ENCODE data around the gene LIPT1.
"Not testable (repeated sequence)": the region's sequence is repeated elsewhere in the genome, so short reads cannot be mapped to it uniquely, and the experiment has no call there.

Gene LIPT1

GRCh38 chr2:99183025-99183424 is 28.3 kb downstream of the LIPT1 start:
- no peaks in the 10 kb centered on the region for H3K27me3 ChIP-seq (ENCODE audit: control insufficient read depth, insufficient read depth, low read length)
- peaks cover 6% of the 10 kb centered on the region for H3K4me1 ChIP-seq (ENCODE audit: control insufficient read depth, insufficient read depth, low read length)
- no peak overlapping the region for H3K4me3 ChIP-seq (ENCODE audit: low read length)
- no peak overlapping the region for H3K27ac ChIP-seq (ENCODE audit: low read depth, low read length)
- H3K9ac ChIP-seq (ENCODE audit: low read length) = no peak overlapping the region
- H3K36me3 ChIP-seq (ENCODE audit: control insufficient read depth, insufficient read depth, low read length) = peaks cover 2% of the 10 kb centered on the region

- peaks cover 2% of the 10 kb centered on the region for H3K36me3 ChIP-seq (ENCODE audit: control insufficient read depth, insufficient read depth, low read length)
- no peak overlapping the region for H3K9ac ChIP-seq (ENCODE audit: low read length)
- H3K4me3 ChIP-seq (ENCODE audit: low read length) = no peak overlapping the region
- H3K4me1 ChIP-seq (ENCODE audit: control insufficient read depth, insufficient read depth, low read length) = peaks cover 6% of the 10 kb centered on the region
- no peak overlapping the region for H3K27ac ChIP-seq (ENCODE audit: low read depth, low read length)
- no peaks in the 10 kb centered on the region for H3K27me3 ChIP-seq (ENCODE audit: control insufficient read depth, insufficient read depth, low read length)
These were observed 30.0 kb downstream of the LIPT1 start for GRCh38 chr2:99184811-99185210.

- H3K9ac ChIP-seq (ENCODE audit: low read length) = no peak overlapping the region
- H3K4me1 ChIP-seq (ENCODE audit: control insufficient read depth, insufficient read depth, low read length) = no peaks in the 10 kb centered on the region
- H3K27ac ChIP-seq (ENCODE audit: low read depth, low read length) = no peak overlapping the region
- no peak overlapping the region for H3K4me3 ChIP-seq (ENCODE audit: low read length)
- peaks cover 2% of the 10 kb centered on the region for H3K36me3 ChIP-seq (ENCODE audit: control insufficient read depth, insufficient read depth, low read length)
- H3K27me3 ChIP-seq (ENCODE audit: control insufficient read depth, insufficient read depth, low read length) = no peaks in the 10 kb centered on the region
These were observed 32.2 kb downstream of the LIPT1 start for GRCh38 chr2:99187011-99187410.

GRCh38 chr2:99188357-99188756 is 33.6 kb downstream of the LIPT1 start:
- Histone ChIP-seq H3K4me1 (ENCODE audit: control insufficient read depth, insufficient read depth, low read length) (no peaks in the 10 kb centered on the region), H3K27me3 (ENCODE audit: control insufficient read depth, insufficient read depth, low read length) (no peaks in the 10 kb centered on the region), H3K4me3 (ENCODE audit: low read length) (no peak overlapping the region), H3K36me3 (ENCODE audit: control insufficient read depth, insufficient read depth, low read length) (peaks cover 2% of the 10 kb centered on the region), H3K27ac (ENCODE audit: low read depth, low read length) (no peak overlapping the region), H3K9ac (ENCODE audit: low read length) (no peak overlapping the region)

GRCh38 chr2:99190548-99190947 is 35.8 kb downstream of the LIPT1 start:
- peaks cover 2% of the 10 kb centered on the region for H3K36me3 ChIP-seq (ENCODE audit: control insufficient read depth, insufficient read depth, low read length)
- H3K4me3 ChIP-seq (ENCODE audit: low read length) = no peak overlapping the region
- H3K9ac ChIP-seq (ENCODE audit: low read length) = no peak overlapping the region

GRCh38 chr2:99192364-99192763 is 37.6 kb downstream of the LIPT1 start:
- H3K27ac ChIP-seq (ENCODE audit: low read depth, low read length); H3K36me3 ChIP-seq (ENCODE audit: control insufficient read depth, insufficient read depth, low read length); H3K4me3 ChIP-seq (ENCODE audit: low read length); H3K27me3 ChIP-seq (ENCODE audit: control insufficient read depth, insufficient read depth, low read length); H3K9ac ChIP-seq (ENCODE audit: low read length); H3K4me1 ChIP-seq (ENCODE audit: control insufficient read depth, insufficient read depth, low read length): not testable (repeated sequence)

More at GRCh38 chr2:99190548-99190947, 35.8 kb downstream of the LIPT1 start:
- Histone ChIP-seq H3K27ac (ENCODE audit: low read depth, low read length) (no peak overlapping the region), H3K4me1 (ENCODE audit: control insufficient read depth, insufficient read depth, low read length) (no peaks in the 10 kb centered on the region), H3K27me3 (ENCODE audit: control insufficient read depth, insufficient read depth, low read length) (no peaks in the 10 kb centered on the region)

GRCh38 chr2:99198103-99198841 is 43.5 kb downstream of the LIPT1 start:
- no peak overlapping the region for H3K9ac ChIP-seq (ENCODE audit: low read length)
- no peak overlapping the region for H3K4me3 ChIP-seq (ENCODE audit: low read length)
- peaks cover 6% of the 10 kb centered on the region for H3K36me3 ChIP-seq (ENCODE audit: control insufficient read depth, insufficient read depth, low read length)
- no peak overlapping the region for H3K27ac ChIP-seq (ENCODE audit: low read depth, low read length)
- no peaks in the 10 kb centered on the region for H3K4me1 ChIP-seq (ENCODE audit: control insufficient read depth, insufficient read depth, low read length)
- no peaks in the 10 kb centered on the region for H3K27me3 ChIP-seq (ENCODE audit: control insufficient read depth, insufficient read depth, low read length)

GRCh38 chr2:99200076-99200800 is 45.5 kb downstream of the LIPT1 start:
- no peaks in the 10 kb centered on the region for H3K4me1 ChIP-seq (ENCODE audit: control insufficient read depth, insufficient read depth, low read length)
- H3K27me3 ChIP-seq (ENCODE audit: control insufficient read depth, insufficient read depth, low read length) = no peaks in the 10 kb centered on the region
- H3K27ac ChIP-seq (ENCODE audit: low read depth, low read length) = no peak overlapping the region
- H3K9ac ChIP-seq (ENCODE audit: low read length) = no peak overlapping the region
- peaks cover 6% of the 10 kb centered on the region for H3K36me3 ChIP-seq (ENCODE audit: control insufficient read depth, insufficient read depth, low read length)
- H3K4me3 ChIP-seq (ENCODE audit: low read length) = no peak overlapping the region

GRCh38 chr2:99201959-99202678 is 47.4 kb downstream of the LIPT1 start:
- Histone ChIP-seq H3K27me3 (ENCODE audit: control insufficient read depth, insufficient read depth, low read length) (no peaks in the 10 kb centered on the region), H3K9ac (ENCODE audit: low read length) (no peak overlapping the region), H3K4me1 (ENCODE audit: control insufficient read depth, insufficient read depth, low read length) (no peaks in the 10 kb centered on the region), H3K36me3 (ENCODE audit: control insufficient read depth, insufficient read depth, low read length) (peaks cover 3% of the 10 kb centered on the region), H3K4me3 (ENCODE audit: low read length) (no peak overlapping the region), H3K27ac (ENCODE audit: low read depth, low read length) (no peak overlapping the region)

GRCh38 chr2:99205491-99205890 is 50.7 kb downstream of the LIPT1 start:
- Histone ChIP-seq H3K9ac (ENCODE audit: low read length) (no peak overlapping the region), H3K27me3 (ENCODE audit: control insufficient read depth, insufficient read depth, low read length) (no peaks in the 10 kb centered on the region)

More at GRCh38 chr2:99205491-99205890, 50.7 kb downstream of the LIPT1 start:
- Histone ChIP-seq H3K4me3 (ENCODE audit: low read length) (no peak overlapping the region), H3K36me3 (ENCODE audit: control insufficient read depth, insufficient read depth, low read length) (no peaks in the 10 kb centered on the region), H3K27ac (ENCODE audit: low read depth, low read length) (no peak overlapping the region), H3K4me1 (ENCODE audit: control insufficient read depth, insufficient read depth, low read length) (no peaks in the 10 kb centered on the region)

Measured in rectal smooth muscle tissue (tissue), 1 donor.